C4-2B (cell line): ENCODE results near the gene RHBDF2.

Source experiments
- ZFX ChIP-seq: fragments of 450-650 bp; IDR thresholded peaks from 2 replicates; pipeline ENCODE4 v1.6.1; 2017
- TF ChIP-seq, protein P1 (sequence below): fragments of 450-650 bp; conservative IDR thresholded peaks from 2 replicates; pipeline ENCODE4 v1.5.1; 2017; ENCODE audit warnings: mild to moderate bottlenecking

DNA sequence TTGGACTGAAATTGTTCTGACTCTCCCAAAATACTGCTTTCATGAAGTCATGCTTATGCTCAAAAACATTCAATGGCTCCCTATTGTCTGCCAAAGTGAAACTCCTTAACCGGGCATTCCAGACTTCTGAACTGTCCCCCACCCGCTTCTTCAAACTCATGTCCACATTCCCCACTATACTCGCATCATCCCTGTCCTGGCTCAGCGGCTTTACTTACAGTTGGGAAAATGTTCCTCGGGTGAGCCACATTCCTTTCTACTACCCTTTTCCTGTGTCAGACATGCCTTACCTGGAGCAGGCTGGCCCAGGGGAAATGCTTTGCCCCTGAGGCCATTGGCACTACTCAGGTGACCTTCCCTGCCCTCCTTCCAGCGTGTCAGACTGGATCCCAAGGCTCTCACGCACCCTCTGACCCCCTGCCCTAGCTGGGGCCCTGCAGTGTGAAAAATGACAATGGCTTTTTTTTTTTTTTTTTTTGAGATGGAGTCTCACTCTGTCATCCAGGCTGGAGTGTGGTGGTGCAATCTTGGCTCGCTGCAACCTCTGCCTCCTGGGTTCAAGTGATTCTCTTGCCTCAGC lies 30.9 kb upstream of the RHBDF2 start:
- TF ChIP-seq, protein P1, sequence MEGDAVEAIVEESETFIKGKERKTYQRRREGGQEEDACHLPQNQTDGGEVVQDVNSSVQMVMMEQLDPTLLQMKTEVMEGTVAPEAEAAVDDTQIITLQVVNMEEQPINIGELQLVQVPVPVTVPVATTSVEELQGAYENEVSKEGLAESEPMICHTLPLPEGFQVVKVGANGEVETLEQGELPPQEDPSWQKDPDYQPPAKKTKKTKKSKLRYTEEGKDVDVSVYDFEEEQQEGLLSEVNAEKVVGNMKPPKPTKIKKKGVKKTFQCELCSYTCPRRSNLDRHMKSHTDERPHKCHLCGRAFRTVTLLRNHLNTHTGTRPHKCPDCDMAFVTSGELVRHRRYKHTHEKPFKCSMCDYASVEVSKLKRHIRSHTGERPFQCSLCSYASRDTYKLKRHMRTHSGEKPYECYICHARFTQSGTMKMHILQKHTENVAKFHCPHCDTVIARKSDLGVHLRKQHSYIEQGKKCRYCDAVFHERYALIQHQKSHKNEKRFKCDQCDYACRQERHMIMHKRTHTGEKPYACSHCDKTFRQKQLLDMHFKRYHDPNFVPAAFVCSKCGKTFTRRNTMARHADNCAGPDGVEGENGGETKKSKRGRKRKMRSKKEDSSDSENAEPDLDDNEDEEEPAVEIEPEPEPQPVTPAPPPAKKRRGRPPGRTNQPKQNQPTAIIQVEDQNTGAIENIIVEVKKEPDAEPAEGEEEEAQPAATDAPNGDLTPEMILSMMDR = no peak
- no peak for TF ChIP-seq ZFX
